GM12872 (cell line): ENCODE results near the gene MRPL17.

Experiments used
- CTCF ChIP-seq: IDR thresholded peaks from 3 replicates; pipeline ENCODE4 v1.5.1; 2011; ENCODE audit warnings: low read depth, mild to moderate bottlenecking, low read length, moderate library complexity; ENCODE audit not compliant: insufficient read depth

MRPL17 gene

DNA sequence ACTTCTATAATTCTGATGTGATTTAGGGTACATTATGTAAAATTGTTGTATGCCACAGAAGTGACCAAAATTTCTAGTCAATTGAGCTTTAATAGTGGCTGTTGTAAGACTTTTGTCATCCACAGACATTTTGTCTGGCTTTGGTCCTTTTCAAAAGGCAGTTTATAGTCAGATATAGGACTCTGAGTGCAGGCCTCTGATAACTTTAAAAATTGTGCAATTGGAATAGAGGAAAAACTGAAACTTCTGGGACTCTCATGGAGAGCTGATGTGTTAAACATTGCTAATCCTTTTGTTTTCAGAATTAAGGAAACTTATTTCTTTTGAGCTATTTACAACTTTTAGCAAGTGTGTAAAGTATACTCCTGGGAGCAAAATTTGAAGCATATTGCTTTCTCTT, 9.0 kb upstream of the MRPL17 start:
- no peak for TF ChIP-seq CTCF

DNA sequence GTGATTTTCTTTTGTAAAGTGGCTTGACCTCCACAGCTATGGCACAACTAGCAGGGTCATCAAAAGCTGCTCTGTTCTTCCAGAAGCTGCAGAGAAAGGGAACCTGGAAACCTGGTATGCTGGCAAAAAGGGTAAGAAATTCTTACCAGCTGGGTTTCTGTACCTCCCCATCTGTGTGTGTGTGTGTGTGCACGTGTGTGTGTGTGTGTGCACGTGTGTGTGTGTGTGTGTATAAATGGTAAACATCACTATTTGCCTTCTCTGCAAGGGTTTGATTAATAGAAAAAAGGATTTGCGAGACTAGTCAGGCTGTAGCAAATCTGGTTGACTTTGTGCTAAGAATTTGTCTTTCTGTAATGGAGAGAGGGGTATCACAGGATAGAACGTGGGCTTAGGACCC, 4.7 kb upstream of the MRPL17 start:
- no peak for TF ChIP-seq CTCF

DNA sequence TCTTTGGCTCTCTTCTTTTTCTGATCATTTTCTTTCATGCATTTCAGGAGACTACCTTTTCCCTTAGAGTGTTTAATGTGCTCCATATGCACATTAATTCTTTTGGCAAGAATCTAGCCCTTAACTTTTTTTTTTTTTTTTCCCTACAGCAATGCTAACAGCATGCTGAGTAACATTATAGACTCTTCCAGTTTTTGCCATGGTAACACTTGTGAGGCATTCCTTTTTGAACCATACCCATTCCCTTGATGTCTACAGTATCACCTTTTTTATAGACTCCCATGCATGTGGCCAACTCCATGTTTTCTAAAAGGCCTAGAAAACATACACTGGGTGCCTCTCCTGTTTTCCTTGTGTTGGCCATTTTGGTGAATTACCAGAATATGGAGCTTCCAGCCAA, 2.9 kb upstream of the MRPL17 start:
- TF ChIP-seq CTCF = no peak

- no peak for TF ChIP-seq CTCF
Observed at GRCh38 chr11:6682591-6682935, 577 bp downstream of the MRPL17 start.

DNA sequence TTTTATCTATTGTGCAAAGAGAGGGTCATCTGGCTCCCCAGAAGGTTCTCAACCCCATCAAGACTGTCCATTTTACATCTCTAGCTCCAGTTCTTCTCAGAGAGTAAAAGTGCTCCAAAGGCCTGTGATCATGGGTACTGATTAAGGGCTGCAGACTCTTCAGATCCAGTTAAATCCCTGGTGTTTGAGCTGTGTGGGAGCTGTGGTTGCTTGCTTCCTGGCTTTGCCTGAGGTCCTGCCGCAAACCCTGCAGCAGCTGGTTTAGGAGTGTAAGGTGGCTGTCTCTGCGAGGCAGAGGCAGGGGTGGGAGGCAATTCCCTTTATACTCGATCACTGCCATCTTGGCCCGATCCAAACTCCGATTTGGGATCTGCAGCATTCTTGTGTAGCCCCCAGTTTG, 1.2 kb downstream of the MRPL17 start:
- TF ChIP-seq CTCF = no peak

DNA sequence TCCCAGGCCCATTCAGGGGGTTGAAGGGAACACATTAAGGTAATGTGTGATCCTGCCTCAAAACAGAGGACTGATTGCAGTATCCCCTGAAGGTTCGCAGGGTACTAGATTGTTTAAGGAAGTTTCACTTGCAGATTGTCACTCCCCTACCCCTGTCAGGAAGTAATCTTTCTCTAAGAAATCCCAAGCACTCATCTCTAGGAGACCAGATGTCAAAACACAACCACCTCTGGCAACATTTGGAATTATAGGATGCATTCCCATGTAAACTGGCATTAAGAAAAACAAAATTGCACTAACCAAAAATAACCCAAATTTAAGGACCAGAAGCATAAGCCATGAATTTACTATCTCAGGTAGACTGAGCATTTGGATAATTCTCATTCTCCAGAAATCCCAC, 1.6 kb downstream of the MRPL17 start:
- no peak for TF ChIP-seq CTCF

DNA sequence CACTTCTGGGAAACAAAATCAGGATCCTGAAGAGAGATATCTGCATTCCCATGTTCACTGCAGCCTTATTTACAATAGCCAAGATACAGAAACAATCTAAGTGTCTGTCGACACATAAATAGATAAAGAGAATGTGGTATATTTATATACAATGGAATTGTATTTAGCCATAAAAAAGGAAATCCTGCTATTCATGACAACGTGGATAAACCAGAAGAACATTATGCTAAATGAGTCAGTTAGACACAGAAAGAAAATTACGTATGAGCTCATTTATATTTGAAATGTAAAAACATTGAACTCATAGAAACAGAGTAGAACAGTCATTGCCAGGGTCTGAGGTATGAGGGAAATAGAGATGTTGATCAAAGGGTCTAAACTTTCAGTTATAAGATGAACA, 6.1 kb downstream of the MRPL17 start:
- TF ChIP-seq CTCF = no peak

GRCh38 chr11:6674862-6675261, 8.3 kb downstream of the MRPL17 start:
- no peak for TF ChIP-seq CTCF
